Sigmoid colon (tissue), 4 donors: ENCODE data around the gene TRIP13.

Source experiments
- POLR2A ChIP-seq, 2 donors: fragments of 450-650 bp; IDR thresholded peaks; one replicate each; pipeline ENCODE4 v1.6.1; 2016; ENCODE audit warnings: antibody characterized with exemption in 2 of 2, mild to moderate bottlenecking in 2 of 2, moderate library complexity in 2 of 2
- POLR2AphosphoS5 ChIP-seq, 4 donors: sonication (generic); formaldehyde crosslinking; IDR thresholded peaks; one replicate each; pipeline ENCODE4 v1.6.1; 2017; ENCODE audit warnings: antibody characterized with exemption in 4 of 4
- TF ChIP-seq, protein P1 (sequence below), 4 experiments: fragments of 450-650 bp in 3 of 4; fragments of 200-600 bp in 1 of 4; IDR thresholded peaks; one replicate each; pipeline ENCODE4 v1.5.1; 2016 to 2019; ENCODE audit warnings: antibody characterized with exemption in 4 of 4, mild to moderate bottlenecking in 3 of 4, moderate library complexity in 2 of 4

DNA sequence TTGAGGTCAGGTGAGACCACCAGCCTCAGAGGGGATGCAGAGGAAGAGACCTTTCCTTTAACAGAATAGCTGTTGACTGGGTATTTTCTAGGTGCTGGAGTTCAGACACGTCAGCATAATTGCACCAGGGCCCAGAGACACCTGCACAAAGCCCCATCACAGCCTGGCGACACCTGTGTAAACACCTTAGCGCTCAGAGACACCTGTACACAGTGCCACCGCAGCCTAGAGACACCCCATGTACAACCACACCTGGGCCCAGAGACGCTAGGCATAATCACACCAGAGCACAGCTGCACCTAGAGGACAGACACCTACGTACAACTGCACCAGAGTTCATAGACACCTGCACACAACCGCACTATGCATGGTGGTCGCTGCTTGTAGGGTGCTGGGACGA, 1.0 kb downstream of the TRIP13 start:
- TF ChIP-seq, protein P1, sequence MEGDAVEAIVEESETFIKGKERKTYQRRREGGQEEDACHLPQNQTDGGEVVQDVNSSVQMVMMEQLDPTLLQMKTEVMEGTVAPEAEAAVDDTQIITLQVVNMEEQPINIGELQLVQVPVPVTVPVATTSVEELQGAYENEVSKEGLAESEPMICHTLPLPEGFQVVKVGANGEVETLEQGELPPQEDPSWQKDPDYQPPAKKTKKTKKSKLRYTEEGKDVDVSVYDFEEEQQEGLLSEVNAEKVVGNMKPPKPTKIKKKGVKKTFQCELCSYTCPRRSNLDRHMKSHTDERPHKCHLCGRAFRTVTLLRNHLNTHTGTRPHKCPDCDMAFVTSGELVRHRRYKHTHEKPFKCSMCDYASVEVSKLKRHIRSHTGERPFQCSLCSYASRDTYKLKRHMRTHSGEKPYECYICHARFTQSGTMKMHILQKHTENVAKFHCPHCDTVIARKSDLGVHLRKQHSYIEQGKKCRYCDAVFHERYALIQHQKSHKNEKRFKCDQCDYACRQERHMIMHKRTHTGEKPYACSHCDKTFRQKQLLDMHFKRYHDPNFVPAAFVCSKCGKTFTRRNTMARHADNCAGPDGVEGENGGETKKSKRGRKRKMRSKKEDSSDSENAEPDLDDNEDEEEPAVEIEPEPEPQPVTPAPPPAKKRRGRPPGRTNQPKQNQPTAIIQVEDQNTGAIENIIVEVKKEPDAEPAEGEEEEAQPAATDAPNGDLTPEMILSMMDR (IDR thresholded peaks at IDR 0.05), result no peak
- TF ChIP-seq POLR2A (IDR thresholded peaks at IDR 0.05), result no peak
- TF ChIP-seq POLR2AphosphoS5 (IDR thresholded peaks at IDR 0.05), result no peak
